Renal pelvis (tissue), 12 donors: ENCODE results near the gene ASXL2. TPM values are rescaled to one million over a fixed set of nuclear protein-coding genes. Genes with fewer than 3 reads are reported as not detected.
A peak's percentile ranks its signal among the peaks of the same experiment; 100 is the strongest.
"Not testable (repeated sequence)": the region's sequence is repeated elsewhere in the genome, so short reads cannot be mapped to it uniquely, and the experiment has no call there.

ENCODE experiments used
- DNase-seq: peaks from one replicate; pipeline ENCODE4 v3.0.0-alpha.2; 2013
- long read RNA-seq, 16 experiments: transcript quantifications; one replicate each; lab custom pipeline, GENCODE V29; 2026
- polyA plus RNA-seq, 3 donors: library from polyadenylated mRNA; unstranded; fragments of 120-200 nt; gene quantifications; one replicate each; pipeline ENCODE4 v1.2.1, GENCODE V29; 2013; ENCODE audit not compliant: insufficient read length in 3 of 3

Gene ASXL2
- 10 to 100 TPM; 17.6 to 22.0 (median 20.5) TPM for polyA plus RNA-seq
- long read RNA-seq, donor 1: 0 reads
- long read RNA-seq, donor 2: 0 reads
- long read RNA-seq, donor 3: 0 reads
- long read RNA-seq, donor 4: 0 reads
- long read RNA-seq, donor 5: 0 reads
- long read RNA-seq, donor 6: 0 reads
- long read RNA-seq, donor 7, partial matches to known transcripts: 12 of 12 reads
- long read RNA-seq, donor 7, other reads (novel, unspliced or antisense): 0 of 12 reads
- long read RNA-seq, donor 8: 0 reads
- long read RNA-seq, donor 9: 0 reads
- long read RNA-seq, donor 10, partial matches to known transcripts: 7 of 7 reads
- long read RNA-seq, donor 10, other reads (novel, unspliced or antisense): 0 of 7 reads
- long read RNA-seq, donor 11: 0 reads
- long read RNA-seq, donor 12, partial matches to known transcripts: 5 of 5 reads
- long read RNA-seq, donor 12, other reads (novel, unspliced or antisense): 0 of 5 reads
- long read RNA-seq, donor 13: 0 reads
- long read RNA-seq, donor 14: 0 reads
- long read RNA-seq, donor 15, partial matches to known transcripts: 5 of 5 reads
- long read RNA-seq, donor 15, other reads (novel, unspliced or antisense): 0 of 5 reads
- long read RNA-seq, donor 16: 0 reads

DNA sequence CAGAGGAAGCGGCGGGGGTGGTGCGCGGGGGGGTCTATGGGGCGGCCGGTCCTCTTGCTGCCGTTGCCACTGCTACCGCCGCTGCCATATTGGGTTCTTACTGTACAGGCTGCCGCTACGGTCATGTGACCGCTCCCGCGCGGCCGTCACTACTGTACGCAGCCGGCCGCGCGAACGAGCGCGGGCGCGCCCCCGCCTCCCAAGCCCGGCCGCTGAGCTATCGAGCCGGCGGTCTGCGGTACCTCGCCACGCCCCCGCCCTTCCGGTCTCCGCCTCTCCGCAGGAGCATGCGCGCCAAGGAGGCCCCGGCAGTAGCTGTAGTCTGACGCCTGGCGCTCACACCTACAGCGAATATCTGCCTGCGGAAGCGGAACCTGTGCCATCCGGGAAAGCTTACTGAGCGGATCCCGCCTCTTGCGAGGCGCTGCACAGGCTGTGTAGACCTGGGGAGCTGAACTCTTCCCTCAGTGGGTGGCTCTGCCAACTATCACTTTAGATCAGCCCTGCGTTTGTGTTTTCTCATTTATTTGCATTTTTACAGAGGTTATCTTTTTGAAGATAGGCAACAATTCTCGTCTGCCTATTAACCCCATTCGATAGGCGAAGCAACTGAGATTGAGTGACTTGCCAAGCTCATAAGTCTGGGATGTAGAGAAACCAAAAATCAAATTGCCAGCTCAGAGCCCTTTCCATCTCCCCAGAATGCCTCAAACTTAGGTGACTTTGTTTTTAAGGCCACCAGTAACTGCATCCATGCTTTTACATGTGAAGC, at the start of gene ASXL2:
ASXL2 (minus strand) TSS at position 127 of the 772 bp plus-strand sequence. CDS start 265 bp downstream, outside the sequence.
- peak; percentile 97 for DNase-seq

DNA sequence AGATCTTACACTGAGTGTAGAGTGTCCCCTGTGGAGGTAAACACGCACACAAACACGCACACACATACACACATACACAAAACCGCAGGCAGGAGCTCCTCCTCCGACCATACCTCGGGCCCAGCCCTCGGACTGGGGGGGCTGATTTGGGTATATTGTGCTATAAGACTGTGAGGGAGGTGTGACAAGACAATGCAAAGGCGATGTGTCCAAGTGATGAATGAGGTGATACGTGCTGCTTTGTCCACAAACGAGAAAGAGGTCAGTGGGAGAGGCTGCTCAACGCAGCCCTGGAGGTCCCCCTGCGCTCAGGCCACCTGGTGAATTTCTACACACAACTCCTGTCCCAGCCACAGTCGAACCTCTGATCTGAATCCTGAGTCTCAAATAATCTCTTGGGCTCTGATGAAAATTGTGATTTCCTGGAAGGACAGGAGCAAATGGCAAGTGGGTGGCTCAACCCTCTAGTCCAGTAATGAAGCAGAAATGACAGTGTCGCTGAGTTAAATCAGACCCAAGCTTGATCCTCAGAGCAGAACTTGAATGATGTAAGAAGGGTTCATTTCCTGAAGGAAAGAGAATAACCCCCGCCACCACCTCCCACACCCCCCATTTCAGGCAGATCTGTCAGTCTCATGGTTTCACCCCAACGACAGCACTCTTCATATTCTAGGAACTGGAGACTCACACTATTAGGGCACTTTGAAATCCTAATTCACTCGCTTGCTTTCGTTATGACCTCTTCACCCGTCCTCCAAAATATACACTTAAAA, 48.9 kb upstream of the ASXL2 start:
- DNase-seq: no peak

DNA sequence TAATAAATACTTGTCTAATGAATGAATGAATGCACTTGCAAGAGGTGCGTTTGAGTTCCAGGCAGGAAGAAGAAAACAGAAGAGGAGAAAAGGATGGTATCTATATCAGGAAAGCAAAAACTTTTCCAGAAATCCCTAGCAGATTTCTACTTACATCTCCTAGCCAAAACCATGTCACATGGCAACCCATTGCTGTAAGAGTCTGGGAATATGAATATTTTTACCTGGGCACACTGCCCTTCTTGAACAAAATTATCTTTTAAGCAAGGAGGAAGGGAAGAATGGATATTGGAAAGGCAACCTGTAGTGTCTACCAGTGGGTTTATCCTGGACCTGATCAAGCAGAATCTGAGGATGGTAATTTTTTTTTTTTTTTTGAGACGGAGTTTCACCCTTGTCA, 44.2 kb upstream of the ASXL2 start:
- DNase-seq: no peak

DNA sequence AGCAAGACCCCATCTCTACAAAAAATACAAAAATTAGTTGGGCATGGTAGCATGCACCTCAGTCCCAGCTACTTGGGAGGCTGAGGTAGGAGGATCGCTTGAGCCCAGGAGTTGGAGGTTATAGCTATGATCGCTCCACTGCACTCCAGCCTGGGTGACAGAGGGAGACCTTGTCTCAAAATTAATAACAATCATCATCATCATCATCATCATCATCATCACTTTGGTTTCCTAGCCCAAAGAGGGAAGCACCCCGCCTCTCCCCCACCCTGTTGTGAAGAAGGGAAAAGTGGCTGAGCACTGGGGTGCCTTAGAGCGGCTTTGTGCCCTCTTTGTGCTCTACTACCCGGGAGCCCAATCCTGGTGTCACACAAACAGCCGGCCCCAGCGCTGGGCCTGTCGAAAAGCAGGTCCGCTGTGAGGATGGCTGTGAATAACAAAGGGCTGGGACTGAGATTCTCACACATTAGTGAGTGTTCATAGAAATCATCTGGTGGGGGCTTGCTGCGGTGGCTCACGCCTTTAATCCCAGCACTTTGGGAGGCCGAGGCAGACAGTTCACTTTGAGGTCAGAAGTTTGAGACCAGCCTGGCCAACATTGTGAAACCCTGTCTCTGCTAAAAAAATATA, 42.6 kb upstream of the ASXL2 start:
- no peak for DNase-seq

DNA sequence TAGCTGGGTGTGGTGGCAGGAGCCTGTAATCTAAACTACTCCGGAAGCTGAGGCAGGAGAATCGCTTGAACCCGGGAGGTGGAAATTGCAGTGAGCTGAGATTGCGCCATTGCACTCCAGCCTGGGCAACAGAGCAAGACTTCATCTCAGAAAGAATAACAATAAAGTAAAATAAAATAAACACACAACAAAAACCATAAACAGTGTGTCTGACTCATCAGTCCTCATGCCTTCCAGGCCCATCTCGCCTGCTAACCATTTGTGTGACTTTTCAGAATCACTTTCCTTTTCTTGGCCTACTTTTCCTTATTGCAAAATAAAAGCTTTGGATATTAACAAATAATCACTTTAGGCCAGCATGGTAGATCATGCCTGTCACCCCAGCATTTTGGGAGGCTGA, 42.0 kb upstream of the ASXL2 start:
- no peak for DNase-seq

DNA sequence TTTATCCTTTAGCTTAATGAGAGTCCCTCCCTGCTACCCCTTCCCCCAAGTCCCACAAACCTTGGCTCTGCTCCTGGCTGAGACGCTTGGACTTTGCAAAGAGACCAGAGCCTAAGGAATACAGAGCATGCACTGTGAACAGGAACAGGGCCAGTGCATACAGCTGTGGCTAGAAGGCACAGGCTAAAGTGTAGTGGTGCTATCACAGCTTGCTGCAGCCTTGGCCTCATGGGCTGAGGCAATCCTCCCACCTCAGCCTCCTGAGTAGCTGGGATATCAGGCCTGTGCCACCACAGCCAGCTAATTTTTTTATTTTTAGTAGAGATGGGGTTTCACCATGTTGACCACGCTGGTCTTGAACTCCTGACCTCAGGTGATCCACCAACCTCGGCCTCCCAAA, 39.5 kb upstream of the ASXL2 start:
- no peak for DNase-seq

DNA sequence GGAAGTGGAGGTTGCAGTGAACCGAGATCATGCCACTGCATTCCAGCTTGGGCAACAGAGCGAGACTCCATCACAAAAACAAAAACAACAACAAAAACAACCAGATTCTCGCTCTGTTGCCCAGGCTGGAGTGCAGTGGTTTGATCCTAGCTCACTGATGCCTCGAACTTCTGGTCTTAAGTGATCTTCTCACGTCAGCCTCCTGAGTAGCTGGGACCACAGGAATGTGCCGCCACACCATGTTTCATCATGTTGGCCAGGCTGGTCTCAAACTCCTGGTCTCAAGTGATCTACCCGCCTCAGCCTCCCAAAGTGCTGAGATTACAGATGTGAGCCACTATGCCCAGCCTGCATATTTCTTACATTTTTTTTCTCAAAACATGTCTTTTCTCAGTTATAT, 39.1 kb upstream of the ASXL2 start:
- DNase-seq: not testable (repeated sequence)

DNA sequence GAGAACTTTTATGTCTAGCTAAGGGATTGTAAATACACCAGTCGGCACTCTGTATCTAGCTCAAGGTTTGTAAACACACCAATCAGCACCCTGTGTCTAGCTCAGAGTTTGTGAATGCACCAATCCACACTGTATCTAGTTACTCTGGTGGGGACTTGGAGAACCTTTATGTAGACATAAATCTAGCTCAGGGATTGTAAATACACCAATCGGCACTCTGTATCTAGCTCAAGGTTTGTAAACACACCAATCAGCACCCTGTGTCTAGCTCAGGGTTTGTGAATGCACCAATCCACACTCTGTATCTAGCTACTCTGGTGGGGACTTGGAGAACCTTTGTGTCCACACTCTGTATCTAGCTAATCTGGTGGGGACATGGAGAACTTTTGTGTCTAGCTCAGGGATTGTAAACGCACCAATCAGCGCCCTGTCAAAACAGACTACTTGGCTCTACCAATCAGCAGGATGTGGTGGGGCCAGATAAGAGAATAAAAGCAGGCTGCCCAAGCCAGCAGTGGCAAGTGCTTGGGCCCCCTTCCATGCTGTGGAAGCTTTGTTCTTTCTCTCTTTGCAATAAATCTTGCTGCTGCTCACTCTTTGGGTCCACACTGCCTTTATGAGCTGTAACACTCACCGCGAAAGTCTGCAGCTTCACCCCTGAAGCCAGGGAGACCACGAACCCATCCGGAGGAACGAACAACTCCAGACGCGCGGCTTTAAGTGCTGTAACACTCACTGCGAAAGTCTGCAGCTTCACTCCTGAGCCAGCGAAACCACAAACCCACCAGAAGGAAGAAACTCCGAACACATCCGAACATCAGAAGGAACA, 37.9 kb upstream of the ASXL2 start:
- DNase-seq: not testable (repeated sequence)

DNA sequence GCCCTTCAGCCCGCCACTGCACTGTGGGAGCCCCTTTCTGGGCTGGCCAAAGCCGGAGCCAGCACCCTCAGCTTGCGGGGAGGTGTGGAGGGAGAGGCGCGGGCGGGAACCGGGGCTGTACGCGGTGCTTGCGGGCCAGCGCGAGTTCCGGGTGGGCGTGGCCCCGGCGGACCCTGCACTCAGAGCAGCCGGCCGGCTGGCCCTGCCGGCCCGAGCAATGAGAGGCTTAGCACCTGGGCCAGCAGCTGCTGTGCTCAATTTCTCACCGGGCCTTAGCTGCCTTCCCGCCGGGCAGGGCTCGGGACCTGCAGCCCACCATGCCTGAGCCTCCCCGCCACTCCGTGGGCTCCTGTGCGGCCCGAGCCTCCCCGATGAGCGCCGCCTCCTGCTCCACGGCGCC, 37.1 kb upstream of the ASXL2 start:
- DNase-seq: not testable (repeated sequence)

DNA sequence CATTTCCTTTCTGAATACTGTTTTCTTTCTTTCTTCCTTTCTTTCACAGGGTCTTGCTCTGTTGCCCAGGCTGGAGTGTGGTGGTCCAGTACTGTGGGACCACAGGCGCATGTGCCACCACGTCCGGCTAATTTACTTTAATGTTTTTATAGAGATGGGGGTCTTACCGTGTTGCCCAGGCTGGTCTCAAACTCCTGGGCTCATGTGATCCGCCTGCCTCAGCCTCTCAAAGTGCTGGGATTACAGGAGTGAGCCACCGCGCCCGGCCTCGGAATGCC, 35.3 kb upstream of the ASXL2 start:
- not testable (repeated sequence) for DNase-seq

DNA sequence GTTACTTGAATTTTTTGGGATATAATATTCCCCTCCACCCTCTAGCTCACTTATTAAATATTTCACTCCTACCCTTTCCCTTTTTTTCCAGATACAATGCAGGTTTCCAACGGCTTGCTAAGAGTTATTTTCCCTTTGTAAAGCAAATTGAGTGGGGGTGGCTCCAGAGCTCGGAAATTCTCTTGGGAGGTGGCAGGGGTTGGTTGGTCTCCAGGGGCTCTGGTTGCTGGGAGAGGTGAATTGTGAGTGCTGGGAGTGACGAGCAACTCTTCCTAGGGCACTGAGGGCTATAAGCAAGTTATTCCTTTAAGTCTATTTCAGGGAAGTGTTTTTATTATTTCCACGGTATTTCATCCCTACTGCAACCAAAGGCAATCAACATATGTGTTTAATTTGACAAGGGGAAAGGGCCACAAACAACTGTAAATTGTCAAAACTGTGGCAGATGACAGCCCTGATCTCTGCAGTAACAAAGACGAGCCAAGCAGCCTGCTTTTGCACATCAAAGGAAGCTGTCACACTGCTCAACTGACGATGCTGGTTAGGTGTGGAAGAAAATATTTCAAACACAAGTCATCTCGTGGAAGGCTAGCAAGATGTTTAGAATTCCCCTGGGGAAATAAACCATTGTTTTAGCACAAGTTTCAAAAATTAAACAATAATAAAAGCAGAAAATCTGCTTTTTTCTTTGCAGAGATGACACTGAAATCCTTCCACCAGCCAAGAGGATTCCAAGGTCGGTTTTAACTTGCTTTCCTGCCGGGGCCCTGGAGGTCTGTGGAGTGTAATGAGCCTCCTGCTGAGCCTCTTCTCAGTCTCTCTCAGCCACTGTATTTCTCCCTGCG, 34.8 kb upstream of the ASXL2 start:
- DNase-seq: no peak

DNA sequence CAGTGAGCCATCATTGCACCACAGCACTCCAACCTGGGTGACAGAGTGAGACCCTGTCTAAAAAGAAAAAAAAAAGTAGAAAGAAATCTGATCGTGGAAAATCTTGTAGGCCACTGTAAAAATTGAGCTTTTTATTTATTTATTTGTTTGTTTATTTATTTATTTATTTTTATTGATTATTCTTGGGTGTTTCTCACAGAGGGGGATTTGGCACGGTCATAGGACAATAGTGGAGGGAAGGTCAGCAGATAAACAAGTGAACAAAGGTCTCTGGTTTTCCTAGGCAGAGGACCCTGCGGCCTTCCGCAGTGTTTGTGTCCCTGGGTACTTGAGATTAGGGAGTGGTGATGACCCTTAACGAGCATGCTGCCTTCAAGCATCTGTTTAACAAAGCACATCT, 31.3 kb upstream of the ASXL2 start:
- DNase-seq: not testable (repeated sequence)

DNA sequence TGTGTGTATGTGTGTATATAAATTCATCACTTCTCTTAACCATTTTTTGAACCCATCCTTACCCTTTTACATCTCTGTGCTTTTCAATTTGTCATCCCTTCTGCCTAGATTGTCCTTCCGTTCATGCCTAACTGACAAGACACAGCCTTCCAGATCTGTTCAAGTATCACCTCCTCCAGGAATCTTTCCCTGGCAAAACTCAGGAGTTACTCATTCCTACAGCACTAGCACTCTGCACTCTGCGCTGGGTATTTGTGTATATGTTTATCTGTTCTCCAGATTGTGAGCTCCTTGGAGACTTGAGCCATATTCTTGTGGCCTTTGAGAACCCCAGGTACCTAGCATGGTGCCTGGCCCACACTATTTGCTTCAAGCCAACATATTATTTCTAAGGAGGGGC, 26.8 kb upstream of the ASXL2 start:
- DNase-seq: no peak

DNA sequence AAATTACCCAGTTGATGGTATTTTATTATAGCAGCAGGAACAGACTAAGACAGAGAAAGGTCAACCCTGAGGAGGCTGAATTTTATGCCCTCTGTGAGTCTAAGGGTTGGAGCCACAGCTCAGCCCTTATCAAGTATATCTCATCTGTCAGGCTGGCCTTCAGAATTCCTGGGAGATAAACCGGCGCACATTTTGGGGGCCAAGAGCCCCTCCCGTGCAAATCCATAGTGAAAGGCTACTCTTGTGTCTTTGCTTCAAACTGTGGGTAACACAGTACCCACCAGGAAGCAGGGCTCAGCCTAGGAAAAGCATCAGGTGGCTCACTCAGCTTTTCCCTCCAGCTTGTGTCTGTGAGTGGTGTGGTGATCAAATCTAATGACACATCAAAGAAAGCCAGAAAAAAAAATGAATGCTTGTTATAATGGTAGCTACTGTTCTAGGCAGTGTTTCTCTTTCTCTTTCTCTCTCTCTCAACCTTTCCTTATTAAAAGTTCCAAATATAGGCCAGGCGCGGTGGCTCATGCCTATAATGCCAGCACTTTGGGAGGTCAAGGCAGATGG, 25.0 kb upstream of the ASXL2 start:
- DNase-seq: no peak

DNA sequence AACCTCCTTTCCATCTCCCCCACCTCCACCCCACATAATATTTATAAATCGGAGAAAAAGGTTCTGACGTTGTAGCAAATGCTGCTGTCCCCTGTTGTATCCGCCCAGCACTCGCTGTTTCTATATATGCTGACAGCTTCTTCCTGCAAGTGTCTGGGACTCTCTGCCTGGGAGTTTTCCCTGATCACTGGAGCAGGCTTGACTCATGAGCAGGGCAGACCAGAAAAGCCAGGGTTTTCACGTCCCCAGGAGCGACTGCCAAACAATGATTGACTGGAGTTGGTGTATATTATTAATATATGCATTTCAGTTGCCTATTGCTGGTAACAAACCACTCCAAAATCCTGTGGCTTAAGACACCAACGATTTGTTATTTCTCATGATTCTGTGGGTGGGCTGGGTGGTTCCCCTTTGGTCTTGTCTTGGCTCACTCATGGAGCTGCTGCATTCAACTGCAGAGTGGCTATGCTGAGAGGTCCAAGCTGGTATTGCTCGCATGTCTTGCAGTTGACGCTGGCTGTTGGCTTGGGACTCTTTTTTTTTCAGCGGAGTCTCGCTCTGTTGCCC, 21.2 kb upstream of the ASXL2 start:
- no peak for DNase-seq

DNA sequence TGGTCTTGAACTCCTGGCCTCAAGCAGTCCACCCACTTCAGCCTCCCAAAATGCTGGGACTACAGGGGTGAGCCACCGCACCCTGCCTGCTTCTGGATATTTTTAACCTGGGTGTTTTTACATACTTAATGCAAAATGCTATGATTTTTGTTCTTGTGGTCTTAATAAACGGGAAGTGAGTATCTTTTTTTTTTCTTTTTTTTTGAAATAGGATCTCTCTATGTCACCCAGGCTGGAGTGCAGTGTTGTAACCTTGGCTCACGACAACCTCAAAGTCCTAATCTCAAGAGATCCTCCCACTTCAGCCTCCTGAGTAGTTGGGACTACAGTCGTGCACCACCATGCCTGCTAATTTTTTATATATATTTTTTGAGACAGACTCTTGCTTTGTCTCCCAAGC, 19.2 kb upstream of the ASXL2 start:
- DNase-seq: no peak

DNA sequence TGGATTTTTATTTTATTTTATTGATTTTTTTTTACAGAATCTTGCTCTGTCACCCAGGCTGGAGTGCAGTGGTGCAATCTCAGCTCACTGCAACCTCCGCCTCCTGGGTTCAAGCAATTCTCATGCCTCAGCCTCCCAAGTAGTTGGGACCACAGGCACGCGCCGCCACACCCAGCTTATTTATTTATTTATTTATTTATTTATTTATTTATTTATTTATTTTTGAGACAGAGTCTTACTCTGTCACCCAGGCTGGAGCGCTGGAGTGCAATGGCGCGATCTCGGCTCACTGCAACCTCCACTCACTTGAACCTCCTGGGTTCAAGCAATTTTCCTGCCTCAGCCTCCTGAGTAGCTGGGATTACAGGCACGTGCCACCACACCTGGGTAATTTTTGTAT, 18.0 kb upstream of the ASXL2 start:
- not testable (repeated sequence) for DNase-seq

DNA sequence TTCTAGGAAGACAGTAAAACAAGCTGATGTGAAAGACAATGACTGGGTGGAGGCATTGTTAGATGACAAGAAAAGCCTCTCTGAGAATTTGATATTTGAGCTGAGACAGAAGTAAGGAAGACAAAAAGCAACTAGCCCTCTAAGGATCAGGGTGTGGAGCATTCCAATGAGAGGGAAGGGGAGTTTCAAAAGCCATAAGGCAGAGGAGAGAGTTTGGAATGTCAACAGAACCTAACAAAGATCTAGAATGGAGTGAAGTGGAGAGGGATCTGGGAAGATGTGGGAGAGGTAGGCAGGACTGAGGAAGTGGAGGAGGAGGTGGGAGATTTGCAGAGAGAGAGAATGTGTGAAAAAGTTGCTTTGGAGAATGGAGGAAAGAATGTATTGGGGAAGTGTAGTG, 17.3 kb upstream of the ASXL2 start:
- DNase-seq: no peak

DNA sequence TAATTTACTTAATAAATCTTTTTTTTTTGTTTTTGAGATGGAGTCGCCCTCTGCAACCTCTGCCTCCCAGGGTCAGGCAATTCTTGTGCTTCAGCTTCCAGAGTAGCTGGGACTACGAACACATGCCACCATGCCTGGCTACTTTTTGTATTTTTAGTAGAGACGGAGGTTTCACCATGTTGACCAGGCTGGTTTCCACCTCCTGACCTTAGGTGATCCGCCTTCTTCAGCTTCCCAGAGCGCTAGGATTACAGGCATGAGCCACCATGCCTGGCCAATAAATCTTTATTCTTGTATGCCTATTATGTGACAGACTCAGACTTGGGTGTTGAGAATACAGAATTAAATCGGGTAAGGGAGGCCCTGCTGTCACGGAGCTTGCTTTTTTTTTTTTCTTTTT, 16.7 kb upstream of the ASXL2 start:
- DNase-seq: no peak
